ENCODE data around the gene QRSL1.
"Not testable (repeated sequence)": the region's sequence is repeated elsewhere in the genome, so short reads cannot be mapped to it uniquely, and the experiment has no call there.

QRSL1 gene, protein sequence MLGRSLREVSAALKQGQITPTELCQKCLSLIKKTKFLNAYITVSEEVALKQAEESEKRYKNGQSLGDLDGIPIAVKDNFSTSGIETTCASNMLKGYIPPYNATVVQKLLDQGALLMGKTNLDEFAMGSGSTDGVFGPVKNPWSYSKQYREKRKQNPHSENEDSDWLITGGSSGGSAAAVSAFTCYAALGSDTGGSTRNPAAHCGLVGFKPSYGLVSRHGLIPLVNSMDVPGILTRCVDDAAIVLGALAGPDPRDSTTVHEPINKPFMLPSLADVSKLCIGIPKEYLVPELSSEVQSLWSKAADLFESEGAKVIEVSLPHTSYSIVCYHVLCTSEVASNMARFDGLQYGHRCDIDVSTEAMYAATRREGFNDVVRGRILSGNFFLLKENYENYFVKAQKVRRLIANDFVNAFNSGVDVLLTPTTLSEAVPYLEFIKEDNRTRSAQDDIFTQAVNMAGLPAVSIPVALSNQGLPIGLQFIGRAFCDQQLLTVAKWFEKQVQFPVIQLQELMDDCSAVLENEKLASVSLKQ

DNA sequence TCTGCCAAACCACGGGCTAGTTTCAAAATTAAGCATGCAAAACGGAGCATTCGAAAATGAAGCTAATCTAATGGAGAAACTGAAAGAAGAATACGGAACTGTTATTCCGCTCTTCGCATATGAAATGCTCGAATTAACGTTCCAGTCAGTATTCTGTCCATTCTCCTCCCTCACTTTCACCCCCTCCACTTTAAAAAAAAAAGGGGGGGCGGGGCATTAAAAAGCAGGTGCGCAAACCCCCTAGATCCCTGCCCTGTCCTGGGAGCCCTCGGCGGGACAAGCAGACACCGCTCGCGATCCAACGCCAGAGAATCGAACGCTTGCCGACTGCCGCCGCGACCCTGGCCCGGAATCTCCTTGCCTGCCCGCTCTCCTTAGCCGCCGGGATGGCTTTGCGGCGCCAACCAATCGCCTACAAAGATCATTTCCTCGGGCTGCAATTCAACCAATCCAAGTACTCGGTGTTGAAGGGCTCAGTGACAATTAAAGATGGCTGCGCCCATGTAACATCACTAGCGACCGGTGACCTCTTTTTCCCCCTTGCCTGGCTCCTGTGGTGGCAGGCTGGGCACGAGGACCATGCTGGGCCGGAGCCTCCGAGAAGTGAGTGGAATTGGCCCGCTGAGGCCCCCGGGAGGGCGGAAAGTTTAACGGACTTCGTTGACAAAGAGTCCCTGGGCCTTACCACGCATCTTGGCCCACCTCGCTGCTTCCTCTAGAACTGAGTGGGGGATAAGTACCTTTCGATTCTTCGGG, at the start of gene QRSL1, which contains the start of gene RTN4IP1:
TSS of gene QRSL1 (plus strand) at position 476 of the 756 bp plus-strand sequence. CDS start at position 580, 104 bp downstream.
TSS of gene RTN4IP1 (minus strand) at position 396 of the 756 bp plus-strand sequence. CDS start 477 bp downstream, outside the sequence.
- DNase-seq: peak; percentile 94

DNA sequence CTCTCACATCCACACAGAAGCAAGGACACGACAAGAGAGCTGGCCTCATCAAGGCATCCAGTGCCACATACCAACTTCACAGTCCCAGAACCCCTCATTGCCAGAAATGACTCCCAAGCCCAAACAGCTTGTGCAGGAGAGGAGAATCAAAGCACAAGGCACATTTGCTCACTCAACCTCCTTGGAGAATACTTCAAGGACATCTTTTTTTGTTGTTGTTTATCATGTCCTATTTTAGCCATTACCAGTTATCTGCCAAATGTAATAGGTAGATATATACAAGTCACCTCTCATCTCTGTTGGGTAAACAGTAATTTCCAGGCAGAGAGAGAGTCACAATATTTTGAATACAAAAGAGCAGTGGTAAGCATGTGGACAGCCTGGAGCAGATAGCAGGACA, 47.9 kb upstream of the QRSL1 start:
- no peak for DNase-seq

DNA sequence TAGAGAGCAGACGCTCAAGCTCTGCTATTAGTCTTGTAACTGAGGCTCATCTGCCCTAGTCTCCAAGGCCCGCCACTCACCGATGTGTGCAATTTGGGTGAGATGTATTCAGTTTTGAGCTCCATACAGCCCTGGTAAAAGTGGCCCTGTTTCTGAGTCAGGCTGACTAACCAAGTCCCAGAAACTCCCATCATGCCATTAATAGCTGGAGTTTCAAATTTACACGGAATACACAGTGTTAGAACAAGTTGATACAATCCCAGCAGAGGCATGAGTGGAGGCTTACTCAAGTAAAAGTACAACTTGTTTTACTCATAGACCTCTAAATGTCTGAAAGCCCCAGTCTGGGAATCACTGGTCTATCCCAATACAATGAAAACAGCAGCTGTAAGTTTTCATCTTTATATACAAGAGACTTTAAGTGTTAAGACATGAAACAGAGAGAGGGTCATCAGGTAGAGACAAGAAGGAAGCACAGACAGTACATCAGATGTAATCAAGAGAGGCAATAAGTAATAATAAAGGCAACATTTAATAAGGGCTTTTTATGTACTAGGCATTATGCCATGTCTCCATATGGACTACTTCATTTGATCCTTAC, 42.5 kb upstream of the QRSL1 start:
- no peak for DNase-seq

DNA sequence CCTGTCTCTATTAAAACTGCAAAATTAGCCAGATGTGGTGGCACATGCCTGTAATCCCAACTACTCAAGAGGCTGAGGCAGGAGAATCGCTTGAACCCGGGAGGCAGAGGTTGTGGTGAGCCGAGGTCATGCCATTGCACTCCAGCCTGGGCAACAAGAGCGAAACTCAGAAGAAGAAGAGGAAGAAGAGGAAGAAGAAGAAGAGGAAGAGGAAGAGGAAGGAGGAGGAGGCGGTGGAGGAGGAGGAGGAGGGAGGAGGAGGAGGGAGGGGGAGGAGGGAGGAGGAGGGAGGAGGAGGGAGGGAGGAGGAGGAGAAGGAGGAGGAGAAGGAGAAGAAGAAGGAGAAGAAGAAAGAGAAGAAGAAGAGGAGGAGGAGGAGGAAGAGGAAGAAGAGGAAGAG, 40.4 kb upstream of the QRSL1 start:
- DNase-seq: not testable (repeated sequence)

DNA sequence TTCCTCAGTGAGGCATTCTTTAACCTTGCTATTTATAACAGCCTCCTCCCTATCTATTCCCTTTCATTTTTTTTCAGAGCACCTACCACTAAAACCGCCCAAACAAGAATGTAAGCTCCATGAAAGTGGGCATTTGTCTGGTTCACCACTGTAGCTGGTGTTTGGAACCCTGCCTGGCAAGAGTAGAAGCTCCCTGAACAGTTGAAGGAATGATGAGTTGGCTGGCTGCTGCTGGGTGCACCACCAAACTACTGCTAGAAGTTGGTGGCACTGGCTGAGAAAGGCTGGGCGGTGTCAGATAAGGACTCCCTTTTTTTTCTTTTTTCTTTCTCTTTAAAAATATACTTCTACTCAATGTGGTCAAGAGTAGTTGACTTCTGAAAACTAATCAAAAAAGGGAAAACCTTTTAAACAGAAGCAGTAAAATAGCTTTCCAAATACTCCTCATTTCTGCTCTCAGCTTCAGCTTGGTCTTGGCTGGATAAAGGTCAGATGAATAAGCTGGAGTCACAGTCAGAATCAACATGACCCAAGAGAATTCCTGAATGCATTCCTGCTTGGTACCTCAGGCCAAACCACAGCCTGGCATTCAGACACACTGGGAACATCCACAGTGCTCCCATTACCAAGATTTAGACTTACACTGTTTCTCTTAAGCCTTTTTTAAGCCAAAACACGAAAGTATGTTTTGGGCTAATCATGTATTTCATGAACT, 38.1 kb upstream of the QRSL1 start:
- DNase-seq: no peak

DNA sequence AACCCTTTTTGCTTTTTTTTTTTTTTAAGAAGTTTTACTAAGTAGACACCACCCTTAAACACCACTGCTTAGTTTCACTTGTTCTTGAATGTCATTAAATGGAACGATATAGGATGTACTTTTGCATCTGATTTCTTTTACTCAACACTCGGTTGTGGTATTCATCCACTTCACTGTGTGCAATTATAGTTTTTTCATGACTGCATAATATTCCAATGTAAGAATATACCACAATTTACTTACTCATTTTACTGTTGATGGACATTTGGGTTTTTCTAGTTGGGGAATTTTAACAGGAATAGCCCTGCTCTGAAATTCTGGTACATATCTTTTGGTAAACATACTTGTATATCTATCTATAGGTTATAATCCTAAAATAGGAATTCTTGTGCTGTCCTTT, 29.9 kb upstream of the QRSL1 start:
- no peak for DNase-seq

DNA sequence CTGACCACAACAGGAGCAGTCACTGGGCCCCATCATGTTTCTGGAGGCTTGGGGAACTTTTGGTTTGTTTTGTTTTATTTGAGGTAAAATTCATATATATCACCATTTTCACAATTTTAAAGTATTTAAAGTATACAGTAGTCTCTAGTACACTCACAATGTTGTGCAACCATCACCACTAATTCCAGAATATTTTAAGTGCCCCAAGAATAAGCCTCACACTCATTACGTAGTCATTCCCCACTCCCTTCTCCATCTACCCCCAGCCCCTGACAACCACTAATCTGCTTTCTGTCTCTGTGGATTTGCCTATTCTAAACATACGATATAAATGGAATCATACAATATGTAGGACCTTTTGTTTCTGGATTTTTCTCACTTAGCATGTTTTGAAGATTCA, 29.0 kb upstream of the QRSL1 start:
- DNase-seq: no peak

DNA sequence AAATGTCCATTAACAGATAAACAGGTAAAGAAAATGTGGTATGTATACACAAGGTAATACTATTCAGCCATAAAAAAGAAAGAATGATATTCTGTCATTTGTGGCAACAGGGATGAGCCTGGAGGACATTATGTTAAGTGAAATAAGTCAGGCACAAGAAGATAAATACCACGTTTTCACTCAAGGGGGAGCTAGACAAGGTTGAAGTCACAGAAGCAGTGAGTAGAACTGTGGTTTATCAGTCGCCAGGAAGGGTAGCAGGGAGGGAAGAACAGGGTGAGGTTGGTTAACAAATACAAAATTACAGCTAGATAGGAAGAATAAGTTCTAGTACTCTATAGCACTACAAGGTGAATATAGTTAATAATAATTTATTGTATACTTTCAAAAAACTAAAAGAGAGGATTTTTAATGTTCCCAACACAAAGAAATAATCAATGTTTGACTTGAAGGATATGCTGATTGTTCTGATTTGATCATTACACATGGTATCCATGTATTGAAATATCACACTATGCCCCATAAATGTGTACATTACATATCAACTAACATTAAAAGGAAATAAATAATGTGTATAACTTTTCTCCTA, 21.2 kb upstream of the QRSL1 start:
- peak; percentile 68 for DNase-seq

DNA sequence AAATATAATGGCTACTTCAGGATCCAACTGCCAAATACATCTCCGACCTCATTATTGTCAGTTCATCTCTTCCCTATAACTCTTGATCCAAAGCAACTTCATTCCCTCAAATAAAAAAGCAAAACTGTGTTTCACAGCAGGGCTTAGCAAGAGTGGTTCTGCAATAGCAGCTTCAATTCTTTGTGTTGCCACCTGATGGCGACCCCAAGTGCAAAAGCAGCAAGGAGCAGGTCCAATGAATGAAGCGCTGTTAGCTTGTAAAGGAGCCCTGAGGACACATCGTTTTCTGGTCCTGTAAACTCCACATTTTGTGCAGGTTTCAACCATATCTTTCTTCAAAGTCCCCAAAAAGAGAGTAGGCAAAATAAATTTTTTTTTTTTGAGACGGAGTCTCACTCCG, 19.7 kb upstream of the QRSL1 start:
- peak; percentile 30 for DNase-seq

DNA sequence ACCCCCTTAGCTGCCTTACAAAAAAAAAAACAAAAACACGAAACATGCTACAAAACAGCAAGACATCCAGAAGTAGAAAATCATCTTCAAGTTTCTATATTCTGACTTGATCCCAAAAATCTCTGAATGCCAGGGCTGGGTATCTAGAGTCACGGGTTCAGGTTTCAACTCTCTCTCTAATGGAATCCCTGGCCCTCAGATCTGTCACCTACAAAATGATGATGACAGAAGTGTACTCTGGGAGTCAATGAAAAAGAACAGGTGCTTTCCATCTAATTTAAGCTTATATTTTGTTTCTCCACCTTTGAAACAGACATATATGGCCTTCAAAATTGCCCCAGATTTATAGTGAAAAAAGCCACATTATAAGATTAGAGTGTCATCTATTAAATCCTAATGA, 18.3 kb upstream of the QRSL1 start:
- DNase-seq: no peak

DNA sequence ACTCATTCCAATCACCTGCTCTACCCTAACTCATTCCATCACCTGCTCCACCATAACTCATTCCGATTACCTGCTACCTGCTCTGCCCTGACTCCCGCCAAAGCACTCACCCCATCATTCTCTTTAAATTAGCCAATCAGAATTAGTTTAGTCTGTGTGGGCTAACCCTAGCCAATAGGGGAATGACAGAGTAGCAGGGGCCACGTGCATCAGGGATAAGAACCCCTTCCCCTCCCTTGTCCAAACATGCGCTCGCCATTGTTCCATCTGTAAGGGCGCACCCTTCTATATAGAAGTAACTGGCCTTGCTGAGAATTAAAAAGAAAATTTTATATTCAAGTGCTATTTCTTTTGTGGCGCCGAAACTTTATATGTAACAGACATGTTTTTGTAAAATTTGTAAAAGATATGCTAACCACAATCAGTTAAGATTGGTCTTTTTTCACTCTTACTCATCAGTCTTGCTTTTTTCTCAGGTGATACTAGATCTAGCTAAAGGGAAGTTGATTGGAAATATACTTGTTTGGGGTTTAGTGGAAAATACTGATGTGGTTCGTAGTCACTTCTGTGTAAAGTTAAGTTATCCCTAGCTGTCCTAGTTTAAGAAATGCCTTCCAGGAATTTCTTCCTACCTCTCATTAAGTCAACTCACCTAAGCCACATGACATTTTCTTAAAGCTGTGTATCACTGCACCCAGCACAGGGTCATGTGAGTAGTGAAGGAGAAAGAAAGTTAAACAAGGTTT, 16.5 kb upstream of the QRSL1 start:
- DNase-seq: no peak

DNA sequence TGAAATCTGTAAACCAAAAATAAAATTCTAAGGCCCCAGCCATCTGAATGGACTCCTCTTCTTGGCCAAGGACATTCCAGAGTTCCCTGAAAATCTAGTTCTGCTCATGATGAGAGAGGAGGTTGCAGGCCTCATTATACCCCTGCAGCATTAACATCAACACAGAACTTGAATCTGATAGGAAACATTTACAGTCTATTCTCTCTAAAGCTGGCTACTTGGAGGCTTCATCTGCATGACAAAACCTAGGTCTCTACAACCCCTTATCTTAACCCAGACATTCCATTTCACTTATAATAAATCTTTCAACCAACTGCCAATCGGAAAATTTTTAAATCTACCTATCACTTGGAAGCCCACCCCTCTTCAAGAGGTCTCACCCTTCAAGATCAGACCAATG, 15.8 kb upstream of the QRSL1 start:
- DNase-seq: no peak

DNA sequence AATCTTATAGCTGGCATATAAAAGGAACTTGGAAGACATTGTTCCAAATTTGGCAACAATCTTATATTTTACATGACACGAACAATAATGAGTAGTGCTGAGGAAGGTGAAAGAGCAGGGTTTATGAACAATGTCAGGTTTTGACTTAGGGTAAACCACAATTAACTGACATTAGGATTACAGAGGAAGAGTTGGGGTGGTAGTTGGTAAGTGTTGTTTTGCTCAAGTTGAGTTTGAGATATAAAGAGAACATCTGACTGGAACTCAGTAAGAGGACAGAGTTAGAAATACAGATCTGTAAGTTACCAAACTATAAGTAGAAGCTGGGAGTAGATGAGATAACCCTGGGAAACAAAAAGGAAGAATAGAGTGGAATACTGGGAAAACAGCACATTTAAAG, 15.2 kb upstream of the QRSL1 start:
- DNase-seq: no peak

DNA sequence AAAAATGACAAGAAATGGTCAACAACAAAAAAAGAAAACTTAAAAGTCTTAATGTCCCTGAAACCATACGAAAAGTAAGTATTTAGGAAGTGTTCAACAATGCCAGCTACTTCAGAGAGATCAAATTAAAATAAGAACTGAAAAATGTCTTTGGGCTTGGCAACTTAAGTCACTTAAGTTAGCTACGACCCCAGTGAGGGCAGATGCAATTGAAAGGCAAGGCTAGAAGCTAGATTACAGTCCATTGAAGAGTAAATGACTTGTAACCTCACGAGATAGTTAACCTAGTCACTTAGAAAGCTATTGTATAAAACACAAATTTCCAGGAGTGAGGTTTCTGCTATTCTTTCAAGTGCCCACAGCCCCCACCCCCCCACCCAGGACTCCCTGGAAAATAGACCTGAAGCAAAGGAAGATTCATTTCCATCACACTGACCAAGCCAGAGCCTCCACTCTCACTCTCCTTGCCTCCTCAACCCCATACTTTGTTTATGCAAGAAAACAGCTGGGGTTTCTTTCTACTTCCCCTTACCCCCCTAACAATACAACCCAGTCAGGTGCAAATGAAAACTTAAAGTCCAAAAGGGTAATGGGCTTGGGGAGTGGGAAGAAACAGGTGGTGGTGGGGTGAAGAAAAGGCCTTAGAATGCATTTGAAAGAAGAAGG, 14.7 kb upstream of the QRSL1 start:
- no peak for DNase-seq

DNA sequence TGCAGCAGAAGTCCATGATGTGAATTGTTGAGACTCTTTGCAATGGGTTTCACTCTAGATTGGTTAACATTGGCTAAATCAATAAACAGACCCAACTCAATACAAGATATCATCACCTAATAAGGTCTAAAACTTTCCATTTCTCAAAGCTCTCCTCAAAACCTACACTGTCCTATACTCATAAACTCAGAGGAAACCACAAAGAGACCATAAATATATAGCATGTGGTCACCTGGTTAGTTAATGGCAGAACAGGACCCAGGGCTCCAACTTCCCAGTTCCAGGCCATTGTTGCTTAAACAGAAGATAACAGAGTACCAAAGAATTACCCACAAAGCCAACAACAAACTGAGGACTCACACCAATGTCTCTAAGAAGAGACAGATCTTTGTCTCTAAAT, 12.1 kb upstream of the QRSL1 start:
- no peak for DNase-seq

DNA sequence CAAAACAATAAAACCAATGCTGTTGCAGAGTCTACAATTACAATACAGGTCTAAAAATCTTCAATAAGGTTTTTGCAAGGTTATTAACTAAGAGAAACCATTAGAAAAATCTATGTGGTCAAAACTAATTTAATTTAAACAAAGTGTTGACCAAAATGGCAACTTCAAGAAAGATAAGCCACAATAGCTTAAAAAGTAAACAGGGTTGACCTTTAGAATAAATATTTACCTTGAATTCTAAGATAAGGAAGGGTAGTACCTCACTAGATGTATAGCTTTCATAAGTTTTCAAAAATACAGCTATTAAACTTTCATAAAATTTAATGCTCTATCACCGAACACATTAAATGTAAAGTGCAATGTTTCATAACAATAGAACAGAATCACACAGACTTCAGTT, 11.5 kb upstream of the QRSL1 start:
- DNase-seq: no peak

DNA sequence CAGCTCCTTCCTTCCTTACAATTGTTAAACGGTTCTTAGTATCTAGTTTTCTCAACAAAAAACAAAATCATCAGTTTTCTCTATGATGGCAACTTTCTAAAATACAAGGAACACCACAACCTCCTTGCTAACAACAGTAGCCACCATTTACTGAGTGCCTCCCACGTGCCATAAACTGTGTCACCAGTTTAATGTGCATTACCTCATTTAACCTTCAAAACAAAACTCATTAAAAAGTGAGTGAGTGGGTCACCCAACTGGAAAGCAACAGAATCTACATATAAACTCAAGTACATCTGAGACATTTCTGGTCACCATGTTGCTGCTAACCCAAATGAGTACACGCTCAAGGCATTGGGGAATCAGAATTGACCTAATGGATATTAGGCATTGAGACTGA, 11.1 kb upstream of the QRSL1 start:
- DNase-seq: no peak

DNA sequence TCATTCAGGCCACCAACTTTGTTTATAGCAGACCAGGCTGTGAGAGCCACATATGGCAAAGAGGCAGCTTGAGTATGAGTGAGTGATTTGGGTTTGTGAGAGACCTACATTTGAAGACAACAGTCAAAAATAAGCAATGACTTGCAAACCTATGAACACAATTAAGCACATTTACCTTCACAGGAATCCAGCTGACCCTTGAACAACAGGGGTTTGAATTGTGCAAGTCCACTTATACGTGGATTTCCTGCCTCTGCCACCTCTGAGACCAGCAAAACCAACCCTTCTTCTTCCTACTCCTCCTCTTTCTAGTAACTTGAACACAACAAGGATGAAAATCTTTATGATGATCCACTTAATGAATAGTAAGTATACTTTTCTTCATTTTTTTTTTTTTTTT, 10.2 kb upstream of the QRSL1 start:
- DNase-seq: no peak

DNA sequence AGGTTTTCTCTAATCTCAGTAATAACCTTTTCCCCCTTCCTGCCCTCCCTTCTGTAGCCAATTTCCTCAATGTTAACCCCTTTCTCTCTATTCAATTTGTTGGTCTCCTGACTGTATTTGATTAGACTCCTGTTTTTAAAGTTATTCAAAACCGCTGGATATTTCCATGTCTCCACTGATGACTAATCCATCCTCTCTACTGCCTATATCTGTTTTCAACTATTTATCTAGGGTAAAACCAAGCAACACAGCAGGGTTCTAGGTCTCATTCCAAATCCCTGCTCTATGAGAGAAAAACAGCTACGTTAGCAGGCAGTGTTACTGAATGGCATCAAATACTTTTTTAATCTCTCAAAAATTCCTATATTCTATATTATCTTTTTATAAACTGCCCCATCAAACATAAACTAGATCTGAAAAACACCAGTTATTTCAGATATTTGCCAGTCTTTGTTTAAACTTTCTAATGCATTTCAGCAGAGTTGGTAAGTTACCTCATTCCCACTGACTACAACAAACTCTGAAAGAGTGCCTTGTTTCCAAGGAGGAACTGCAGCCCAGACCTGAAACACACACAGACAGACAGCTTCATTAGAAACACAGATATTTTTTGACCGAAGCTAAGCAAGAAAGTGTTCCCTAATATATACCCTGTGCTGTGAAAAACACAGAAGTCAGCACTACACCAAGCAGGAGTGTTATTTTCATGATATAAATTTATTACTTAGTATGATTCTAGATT, 8.3 kb upstream of the QRSL1 start:
- DNase-seq: no peak

DNA sequence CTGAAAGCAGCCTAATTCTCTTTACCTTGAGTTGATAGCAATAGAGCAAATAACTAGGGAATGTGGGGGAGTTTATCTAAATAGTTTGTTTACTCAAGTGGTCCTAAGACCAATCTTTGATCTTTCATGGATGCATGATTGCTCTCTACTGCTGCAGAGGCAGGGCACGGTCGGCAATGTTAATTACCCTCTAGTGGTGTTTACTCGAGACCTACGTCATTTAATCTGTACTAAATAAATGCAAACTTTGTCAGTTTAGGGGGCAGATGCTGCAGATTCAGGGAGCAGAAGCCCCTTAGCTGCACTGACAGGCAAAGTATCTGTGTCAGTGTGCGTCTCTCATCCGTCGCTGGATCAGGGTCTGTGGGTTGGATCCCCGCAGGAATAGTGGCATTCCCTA, 7.0 kb upstream of the QRSL1 start:
- DNase-seq: no peak

All from NCI-H82 (cell line).